ENCODE results near the gene TSPAN5.

DNA sequence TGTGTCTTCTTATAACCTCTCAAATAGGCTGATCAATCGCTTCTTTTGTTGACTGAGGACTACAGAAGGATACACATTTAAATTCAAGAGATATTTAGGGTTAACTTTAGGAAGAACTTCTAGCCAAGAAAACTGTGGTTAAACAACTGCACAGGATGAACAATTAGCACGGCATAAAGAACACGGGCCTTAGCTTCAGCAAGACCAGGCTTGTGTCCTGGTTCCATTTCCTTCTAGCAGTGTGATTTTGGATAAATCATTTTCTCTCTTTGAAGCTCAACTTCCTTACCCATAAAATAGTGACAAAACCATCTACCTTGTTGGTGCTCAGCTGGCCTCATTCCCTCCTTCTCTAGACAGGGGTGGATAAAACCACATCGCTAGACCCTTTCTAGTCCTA is 117.6 kb downstream of the TSPAN5 start:
- TF ChIP-seq BHLHE40 (IDR thresholded peaks at IDR 0.05; ENCODE audit: low read depth, low read length): no peak
- no peak for TF ChIP-seq POLR2A (IDR thresholded peaks at IDR 0.05; ENCODE audit: low read depth, low read length)
- TF ChIP-seq, protein P1, sequence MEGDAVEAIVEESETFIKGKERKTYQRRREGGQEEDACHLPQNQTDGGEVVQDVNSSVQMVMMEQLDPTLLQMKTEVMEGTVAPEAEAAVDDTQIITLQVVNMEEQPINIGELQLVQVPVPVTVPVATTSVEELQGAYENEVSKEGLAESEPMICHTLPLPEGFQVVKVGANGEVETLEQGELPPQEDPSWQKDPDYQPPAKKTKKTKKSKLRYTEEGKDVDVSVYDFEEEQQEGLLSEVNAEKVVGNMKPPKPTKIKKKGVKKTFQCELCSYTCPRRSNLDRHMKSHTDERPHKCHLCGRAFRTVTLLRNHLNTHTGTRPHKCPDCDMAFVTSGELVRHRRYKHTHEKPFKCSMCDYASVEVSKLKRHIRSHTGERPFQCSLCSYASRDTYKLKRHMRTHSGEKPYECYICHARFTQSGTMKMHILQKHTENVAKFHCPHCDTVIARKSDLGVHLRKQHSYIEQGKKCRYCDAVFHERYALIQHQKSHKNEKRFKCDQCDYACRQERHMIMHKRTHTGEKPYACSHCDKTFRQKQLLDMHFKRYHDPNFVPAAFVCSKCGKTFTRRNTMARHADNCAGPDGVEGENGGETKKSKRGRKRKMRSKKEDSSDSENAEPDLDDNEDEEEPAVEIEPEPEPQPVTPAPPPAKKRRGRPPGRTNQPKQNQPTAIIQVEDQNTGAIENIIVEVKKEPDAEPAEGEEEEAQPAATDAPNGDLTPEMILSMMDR (conservative IDR thresholded peaks at IDR 0.05; ENCODE audit: low read depth, low read length): no peak
- no peak for TF ChIP-seq CHD1 (IDR thresholded peaks at IDR 0.05; ENCODE audit: low read depth, low read length)
- no peak for TF ChIP-seq MAZ (IDR thresholded peaks at IDR 0.05; ENCODE audit: borderline replicate concordance, low read depth, low read length)
- no peak for TF ChIP-seq MXI1 (IDR thresholded peaks at IDR 0.05; ENCODE audit: borderline replicate concordance, low read depth, low read length)

Data from IMR-90 (cell line).